ENCODE data around the gene ENPP7.

The ENPP7 gene

GRCh38 chr17:79702550-79703236 is 28.1 kb upstream of the ENPP7 start:
- Histone ChIP-seq H4K20me1 (ENCODE audit: insufficient read depth, low read length, poor library complexity, severe bottlenecking) (no peaks in the 10 kb centered on the region), H3K4me2 (ENCODE audit: low read depth, low read length, poor library complexity, severe bottlenecking) (no peak overlapping the region)

GRCh38 chr17:79704691-79705090 is 26.1 kb upstream of the ENPP7 start:
- no peaks in the 10 kb centered on the region for H3K36me3 ChIP-seq (ENCODE audit: insufficient read depth, low read length)
- no peaks in the 10 kb centered on the region for H4K20me1 ChIP-seq (ENCODE audit: insufficient read depth, low read length, poor library complexity, severe bottlenecking)
- no peaks in the 10 kb centered on the region for H3K9me3 ChIP-seq (ENCODE audit: insufficient read depth, low read depth, low read length)
- TF ChIP-seq EZH2phosphoT487 (IDR thresholded peaks at IDR 0.05; ENCODE audit: borderline replicate concordance) = no peak
- no peak for TF ChIP-seq CTCF (conservative IDR thresholded peaks at IDR 0.05; ENCODE audit: low read length)
- no peaks in the 10 kb centered on the region for H3K9me2 ChIP-seq (replicated peaks; ENCODE audit: low read depth, low read length)
- no peaks in the 10 kb centered on the region for H3K79me2 ChIP-seq (ENCODE audit: insufficient read depth, low read length)
- H2AFZ ChIP-seq (ENCODE audit: low read length) = no peak overlapping the region
- no peaks in the 10 kb centered on the region for H3F3A ChIP-seq (ENCODE audit: low read depth)
- no peak overlapping the region for H3K4me2 ChIP-seq (ENCODE audit: low read depth, low read length, poor library complexity, severe bottlenecking)
- no peaks in the 10 kb centered on the region for H3K4me1 ChIP-seq (ENCODE audit: insufficient read depth, low read length, poor library complexity, severe bottlenecking)
- no peak overlapping the region for H3K9ac ChIP-seq (ENCODE audit: low read depth, low read length, poor library complexity, severe bottlenecking)
- H3K27me3 ChIP-seq (ENCODE audit: insufficient read depth, low read length, poor library complexity, severe bottlenecking) = no peaks in the 10 kb centered on the region
- H3K4me3 ChIP-seq (ENCODE audit: low read length, poor library complexity, severe bottlenecking) = no peak overlapping the region

More at GRCh38 chr17:79702550-79703236, 28.1 kb upstream of the ENPP7 start:
- Histone ChIP-seq H3K9ac (ENCODE audit: low read depth, low read length, poor library complexity, severe bottlenecking) (no peak overlapping the region), H3K4me3 (ENCODE audit: low read length, poor library complexity, severe bottlenecking) (no peak overlapping the region), H3F3A (ENCODE audit: low read depth) (no peaks in the 10 kb centered on the region), H3K79me2 (ENCODE audit: insufficient read depth, low read length) (no peaks in the 10 kb centered on the region), H3K9me2 (replicated peaks; ENCODE audit: low read depth, low read length) (no peaks in the 10 kb centered on the region), H3K36me3 (ENCODE audit: insufficient read depth, low read length) (no peaks in the 10 kb centered on the region), H3K9me3 (ENCODE audit: insufficient read depth, low read depth, low read length) (no peaks in the 10 kb centered on the region), H2AFZ (ENCODE audit: low read length) (no peak overlapping the region), H3K4me1 (ENCODE audit: insufficient read depth, low read length, poor library complexity, severe bottlenecking) (no peaks in the 10 kb centered on the region), H3K27me3 (ENCODE audit: insufficient read depth, low read length, poor library complexity, severe bottlenecking) (no peaks in the 10 kb centered on the region)
- TF ChIP-seq CTCF (conservative IDR thresholded peaks at IDR 0.05; ENCODE audit: low read length) = no peak
- no peak for TF ChIP-seq EZH2phosphoT487 (IDR thresholded peaks at IDR 0.05; ENCODE audit: borderline replicate concordance)

GRCh38 chr17:79705674-79706073 is 25.1 kb upstream of the ENPP7 start:
- Histone ChIP-seq H3K9me3 (ENCODE audit: insufficient read depth, low read depth, low read length) (no peaks in the 10 kb centered on the region), H3K9ac (ENCODE audit: low read depth, low read length, poor library complexity, severe bottlenecking) (no peak overlapping the region), H3K36me3 (ENCODE audit: insufficient read depth, low read length) (no peaks in the 10 kb centered on the region), H3K79me2 (ENCODE audit: insufficient read depth, low read length) (no peaks in the 10 kb centered on the region), H2AFZ (ENCODE audit: low read length) (no peak overlapping the region), H3K4me2 (ENCODE audit: low read depth, low read length, poor library complexity, severe bottlenecking) (no peak overlapping the region), H3K27me3 (ENCODE audit: insufficient read depth, low read length, poor library complexity, severe bottlenecking) (no peaks in the 10 kb centered on the region), H3K4me3 (ENCODE audit: low read length, poor library complexity, severe bottlenecking) (no peak overlapping the region), H3K9me2 (replicated peaks; ENCODE audit: low read depth, low read length) (no peaks in the 10 kb centered on the region), H4K20me1 (ENCODE audit: insufficient read depth, low read length, poor library complexity, severe bottlenecking) (no peaks in the 10 kb centered on the region), H3K4me1 (ENCODE audit: insufficient read depth, low read length, poor library complexity, severe bottlenecking) (no peaks in the 10 kb centered on the region), H3F3A (ENCODE audit: low read depth) (no peaks in the 10 kb centered on the region)
- TF ChIP-seq EZH2phosphoT487 (IDR thresholded peaks at IDR 0.05; ENCODE audit: borderline replicate concordance) (no peak), CTCF (conservative IDR thresholded peaks at IDR 0.05; ENCODE audit: low read length) (no peak)
